Fibroblast of lung (primary cell): ENCODE results near the gene MPPED2. TPM values are rescaled to one million over a fixed set of nuclear protein-coding genes. Genes with fewer than 3 reads are reported as not detected.

ENCODE experiments used
- DNase-seq, 2 donors: peaks; one replicate each; pipeline versions ENCODE4 v3.0.0 to v3.0.0-alpha.2; 2010; ENCODE audit warnings: low read depth in 2 of 2
- H2AFZ ChIP-seq: 2 replicates; pipeline ENCODE4 v1.5.1; 2012; ENCODE audit warnings: low read length, control low read depth, inconsistent platforms
- H3K27ac ChIP-seq: 2 replicates; pipeline ENCODE4 v1.5.1; 2011; ENCODE audit warnings: low read length, control low read depth; ENCODE audit not compliant: insufficient read depth
- H3K27me3 ChIP-seq: 2 replicates; pipeline ENCODE4 v1.5.1; 2011; ENCODE audit warnings: mild to moderate bottlenecking, low read length; ENCODE audit not compliant: control insufficient read depth, insufficient read depth
- H3K36me3 ChIP-seq: 2 replicates; pipeline ENCODE4 v1.5.1; 2011; ENCODE audit warnings: low read length; ENCODE audit not compliant: control insufficient read depth, insufficient read depth
- H3K4me1 ChIP-seq: 2 replicates; pipeline ENCODE4 v1.5.1; 2011; ENCODE audit warnings: low read length; ENCODE audit not compliant: control insufficient read depth, insufficient read depth; ENCODE audit errors: extremely low read depth
- H3K4me2 ChIP-seq: 2 replicates; pipeline ENCODE4 v1.5.1; 2011; ENCODE audit warnings: low read length, control low read depth; ENCODE audit not compliant: insufficient read depth; ENCODE audit errors: extremely low read depth
- H3K4me3 ChIP-seq, 4 experiments: fragments of 200-600 bp in 1 of 4; sonication (generic) in 1 of 4; replicated peaks in 1 of 4; 2 replicates each; pipeline ENCODE4 v1.5.1; 2011 to 2016; ENCODE audit warnings: low read length in 4 of 4, low read depth in 3 of 4, mild to moderate bottlenecking in 3 of 4, control low read depth in 2 of 4, inconsistent platforms in 1 of 4, mixed read lengths in 1 of 4; ENCODE audit not compliant: insufficient read depth in 1 of 4; ENCODE audit errors: control extremely low read depth in 1 of 4
- H3K79me2 ChIP-seq: 2 replicates; pipeline ENCODE4 v1.5.1; 2012; ENCODE audit warnings: mild to moderate bottlenecking, low read length, inconsistent platforms; ENCODE audit not compliant: control insufficient read depth, insufficient read depth
- H3K9ac ChIP-seq: 2 replicates; pipeline ENCODE4 v1.5.1; 2011; ENCODE audit warnings: mild to moderate bottlenecking, low read length, control low read depth; ENCODE audit not compliant: insufficient read depth
- H3K9me3 ChIP-seq: 2 replicates; pipeline ENCODE4 v1.5.1; 2012; ENCODE audit warnings: low read depth, low read length; ENCODE audit not compliant: control insufficient read depth, insufficient read depth
- H4K20me1 ChIP-seq: 2 replicates; pipeline ENCODE4 v1.5.1; 2011; ENCODE audit warnings: low read length; ENCODE audit not compliant: control insufficient read depth, insufficient read depth; ENCODE audit errors: extremely low read depth
- CTCF ChIP-seq, 2 donors: IDR thresholded peaks in 1 of 2; conservative IDR thresholded peaks in 1 of 2; 1 replicate in 1 of 2; 2 replicates in 1 of 2; pipeline ENCODE4 v1.5.1; 2011 to 2012; ENCODE audit warnings: low read length in 2 of 2, control low read depth in 1 of 2, inconsistent platforms in 1 of 2, low read depth in 1 of 2, mild to moderate bottlenecking in 1 of 2
- EZH2 ChIP-seq: IDR thresholded peaks from 2 replicates; pipeline ENCODE4 v1.5.1; 2012; ENCODE audit warnings: low read length, control low read depth, mild to moderate bottlenecking; ENCODE audit errors: missing control alignments
- polyA plus RNA-seq, 2 donors: library from polyadenylated mRNA; depleted of rRNA in 1 of 2; stranded (reverse) in 1 of 2; unstranded in 1 of 2; fragments of >200 nt; gene quantifications; 2 replicates each; pipeline ENCODE4 v1.2.1, GENCODE V29; 2011 to 2012; ENCODE audit warnings: missing spikeins in 1 of 2
- total RNA-seq: library from RNA; depleted of rRNA; stranded (reverse); fragments of >200 nt; gene quantifications from 2 replicates; pipeline ENCODE4 v1.2.1, GENCODE V29; 2014

MPPED2 gene
- total and polyA plus RNA-seq, 2 donors (not counting 1 experiment from before 2014, with no cell fraction given) = under 0.01 to 0.02 TPM

GRCh38 chr11:30481796-30482195, 104.4 kb downstream of the MPPED2 start:
- Histone ChIP-seq H3K79me2 (no peaks in the 10 kb centered on the region), H4K20me1 (no peaks in the 10 kb centered on the region), H3K36me3 (no peaks in the 10 kb centered on the region), H3K27me3 (no peaks in the 10 kb centered on the region), H3K4me3 (no peak overlapping the region), H3K4me1 (no peaks in the 10 kb centered on the region), H3K4me2 (no peak overlapping the region), H3K9me3 (no peaks in the 10 kb centered on the region), H2AFZ (no peak overlapping the region), H3K27ac (no peak overlapping the region), H3K9ac (no peak overlapping the region)
- DNase-seq = peak in 1 of 2 donors; percentile 9
- TF ChIP-seq CTCF (conservative IDR thresholded peaks at IDR 0.05 in 1 of 2, IDR thresholded peaks at IDR 0.05 in 1 of 2; ENCODE audit: low read depth in 1 of 2, low read length in 2 of 2) = no peak

GRCh38 chr11:30481330-30481729, 104.8 kb downstream of the MPPED2 start:
- TF ChIP-seq EZH2 = no peak
- no peak for TF ChIP-seq CTCF (conservative IDR thresholded peaks at IDR 0.05 in 1 of 2, IDR thresholded peaks at IDR 0.05 in 1 of 2; ENCODE audit: low read depth in 1 of 2, low read length in 2 of 2)
- no peak for DNase-seq
- no peaks in the 10 kb centered on the region for H3K36me3 ChIP-seq
- H3K9me3 ChIP-seq = no peaks in the 10 kb centered on the region
- H4K20me1 ChIP-seq = no peaks in the 10 kb centered on the region
- no peak overlapping the region for H3K4me2 ChIP-seq
- H3K4me3 ChIP-seq = no peak overlapping the region
- H3K79me2 ChIP-seq = no peaks in the 10 kb centered on the region
- H3K27ac ChIP-seq = no peak overlapping the region
- H3K4me1 ChIP-seq = no peaks in the 10 kb centered on the region
- no peak overlapping the region for H3K9ac ChIP-seq
- H2AFZ ChIP-seq = no peak overlapping the region
- no peaks in the 10 kb centered on the region for H3K27me3 ChIP-seq

GRCh38 chr11:30479899-30480298, 106.3 kb downstream of the MPPED2 start:
- Histone ChIP-seq H3K36me3 (no peaks in the 10 kb centered on the region), H2AFZ (no peak overlapping the region)
- TF ChIP-seq CTCF (conservative IDR thresholded peaks at IDR 0.05 in 1 of 2, IDR thresholded peaks at IDR 0.05 in 1 of 2; ENCODE audit: low read depth in 1 of 2, low read length in 2 of 2) (no peak), EZH2 (no peak)

More at GRCh38 chr11:30479899-30480298, 106.3 kb downstream of the MPPED2 start:
- H3K4me3 ChIP-seq = no peak overlapping the region
- no peaks in the 10 kb centered on the region for H3K9me3 ChIP-seq
- no peak overlapping the region for H3K4me2 ChIP-seq
- H3K4me1 ChIP-seq = no peaks in the 10 kb centered on the region
- H3K79me2 ChIP-seq = no peaks in the 10 kb centered on the region
- no peaks in the 10 kb centered on the region for H3K27me3 ChIP-seq
- no peak for DNase-seq
- H3K27ac ChIP-seq = no peak overlapping the region
- no peak overlapping the region for H3K9ac ChIP-seq
- no peaks in the 10 kb centered on the region for H4K20me1 ChIP-seq
